ENCODE results near the gene SH3RF2.

- TF ChIP-seq POLR2AphosphoS5 (IDR thresholded peaks at IDR 0.05) (no peak), CTCF (IDR thresholded peaks at IDR 0.05) (no peak), POLR2A (IDR thresholded peaks at IDR 0.05) (no peak)
Measured at GRCh38 chr5:146005264-146005663, 68.9 kb downstream of the SH3RF2 start.
